GM19240 (cell line): Measurements from ENCODE around the gene TOX2.

Experiments
- DNase-seq: peaks from one replicate; pipeline ENCODE4 v3.0.0; 2011; ENCODE audit warnings: low spot score; ENCODE audit not compliant: insufficient read length

Gene TOX2

DNA sequence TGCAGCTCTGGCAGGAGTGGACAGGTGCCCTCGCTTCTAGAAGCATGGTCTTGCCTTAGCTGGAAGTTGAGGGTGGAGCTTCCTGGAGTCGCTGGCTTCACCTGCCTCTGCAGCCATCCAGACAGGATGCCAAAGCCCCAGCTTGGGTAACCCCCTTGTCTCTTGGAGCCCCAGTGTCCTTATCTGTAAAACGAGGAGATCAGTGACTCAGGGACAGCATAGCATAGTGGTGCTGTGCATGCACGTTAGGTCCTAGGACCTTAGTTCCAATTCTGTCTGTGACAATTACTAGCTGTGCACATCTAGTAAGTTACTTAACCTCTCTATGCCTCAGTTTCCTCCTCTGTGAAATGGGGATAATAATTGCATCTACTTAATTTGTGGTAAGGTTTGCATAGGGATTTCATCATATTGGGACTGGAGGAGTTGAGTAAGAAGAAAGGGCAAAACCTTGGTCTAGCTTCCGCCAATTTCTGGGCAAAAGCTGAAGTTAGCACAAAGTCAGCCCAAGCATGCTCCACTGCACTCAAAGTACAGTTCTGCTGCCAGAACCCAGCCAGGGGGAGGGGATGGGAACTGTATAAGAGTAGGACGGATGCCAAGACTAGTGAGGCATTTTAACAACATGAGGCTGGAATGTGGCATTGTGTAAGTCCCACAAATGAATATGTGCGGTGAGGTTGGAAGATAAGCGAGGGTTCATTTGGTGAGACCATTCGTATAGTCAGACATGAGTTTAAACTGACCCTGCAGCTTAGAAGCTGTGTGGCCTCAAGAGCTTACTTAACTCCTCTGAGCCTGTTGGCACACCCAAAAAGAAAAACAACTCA lies 24.5 kb downstream of the TOX2 start:
- no peak for DNase-seq

DNA sequence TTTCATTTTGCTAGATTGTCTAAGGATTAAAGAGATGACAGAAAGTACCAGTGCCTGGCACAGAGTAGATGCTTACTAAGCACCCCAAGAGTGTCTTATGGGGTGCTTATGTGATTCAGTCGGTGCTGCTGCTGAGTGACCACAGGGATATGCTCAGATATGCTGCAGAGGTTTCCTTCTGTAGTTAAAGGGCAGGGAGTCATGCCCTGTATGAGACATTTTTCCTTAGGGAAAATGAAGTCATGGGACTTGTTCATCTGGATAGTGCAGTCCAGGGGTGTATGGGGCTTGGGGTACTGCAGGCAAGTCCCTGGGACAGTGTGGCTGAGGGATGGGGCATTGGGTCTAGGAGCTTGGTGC lies 25.1 kb downstream of the TOX2 start:
- DNase-seq: no peak

DNA sequence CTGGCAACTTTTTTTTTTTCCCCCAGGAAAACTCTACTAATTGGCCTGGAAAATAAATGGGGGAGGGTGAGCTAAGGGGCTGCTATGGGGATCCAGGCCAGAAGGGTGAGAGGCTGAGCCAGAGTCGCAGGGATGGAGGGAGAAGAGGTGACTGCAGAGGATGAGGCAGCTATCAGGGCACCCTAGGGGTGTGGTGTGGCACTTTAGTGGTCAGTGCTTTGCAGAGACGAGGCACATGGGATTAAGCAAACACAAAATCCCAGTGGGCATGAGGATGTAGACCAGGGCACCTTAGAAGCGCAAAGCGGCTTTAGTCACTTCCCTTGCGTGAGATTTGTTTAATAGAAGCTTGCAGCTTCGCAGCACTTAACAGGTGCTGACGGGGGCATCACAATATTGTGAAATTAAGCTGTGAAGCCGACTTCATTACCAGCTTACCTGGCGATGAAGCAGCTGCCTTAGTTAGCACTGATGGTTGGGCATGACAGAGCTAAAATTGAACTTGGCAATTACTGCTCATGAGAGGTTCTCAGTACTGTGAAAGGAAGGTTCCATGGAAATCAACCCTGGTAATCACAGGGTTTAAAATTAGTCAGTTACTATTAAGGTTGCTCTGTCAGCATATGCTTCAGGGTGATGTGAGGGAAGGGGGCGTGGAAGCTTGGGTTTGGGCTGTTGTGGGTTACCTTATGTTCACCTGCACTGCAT lies 26.0 kb downstream of the TOX2 start:
- no peak for DNase-seq

DNA sequence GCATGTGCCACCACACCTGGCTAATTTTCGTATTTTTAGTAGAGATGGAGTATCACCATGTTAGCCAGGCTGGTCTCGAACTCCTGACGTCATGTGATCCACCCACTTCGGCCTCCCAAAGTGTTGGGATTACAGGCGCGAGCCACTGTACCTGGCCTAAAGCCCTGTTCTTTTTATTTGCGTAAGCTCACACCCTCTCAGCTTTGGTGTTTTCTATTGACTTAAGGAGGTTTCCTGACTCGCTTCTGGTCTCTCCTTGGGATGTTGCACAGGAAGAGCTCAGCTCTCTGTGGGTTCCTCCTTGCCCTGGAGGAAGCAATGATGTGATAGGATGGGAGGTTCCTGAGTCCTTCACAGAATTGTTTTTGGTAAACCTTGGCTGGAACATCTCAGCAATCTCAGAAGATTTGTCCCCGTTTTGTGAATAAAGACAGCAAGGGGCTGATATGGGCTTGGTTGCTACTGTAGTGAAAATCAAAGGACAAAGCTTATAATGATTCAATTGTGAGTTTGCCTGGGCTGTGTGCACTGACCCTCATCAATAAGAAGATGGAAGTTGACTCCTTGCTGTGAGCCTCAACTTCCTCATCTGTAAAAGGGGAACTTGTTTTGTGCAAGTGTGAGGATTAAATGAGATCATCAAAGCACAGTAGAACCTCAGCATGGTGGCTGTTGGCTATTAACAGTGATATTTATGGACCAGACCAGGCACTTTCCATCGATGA lies 27.0 kb downstream of the TOX2 start:
- no peak for DNase-seq

DNA sequence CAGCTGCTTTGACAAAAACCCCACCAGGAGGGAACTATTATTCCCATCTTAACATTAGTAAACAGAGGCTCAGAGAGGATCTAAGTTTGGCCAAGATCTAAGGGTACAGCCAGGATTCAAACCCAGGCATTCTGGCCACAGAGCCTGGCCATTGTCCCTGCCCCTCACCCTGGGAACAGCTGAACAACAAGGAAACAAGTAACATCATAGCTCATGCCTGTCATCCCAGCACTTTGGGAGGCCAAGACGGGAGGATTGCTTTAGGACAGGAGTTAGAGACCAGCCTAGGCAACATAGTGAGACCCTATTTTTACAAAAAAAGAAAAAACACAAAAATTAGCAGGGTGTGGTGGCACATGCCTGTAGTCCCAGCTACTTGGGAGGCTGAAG lies 27.5 kb downstream of the TOX2 start:
- DNase-seq: no peak

DNA sequence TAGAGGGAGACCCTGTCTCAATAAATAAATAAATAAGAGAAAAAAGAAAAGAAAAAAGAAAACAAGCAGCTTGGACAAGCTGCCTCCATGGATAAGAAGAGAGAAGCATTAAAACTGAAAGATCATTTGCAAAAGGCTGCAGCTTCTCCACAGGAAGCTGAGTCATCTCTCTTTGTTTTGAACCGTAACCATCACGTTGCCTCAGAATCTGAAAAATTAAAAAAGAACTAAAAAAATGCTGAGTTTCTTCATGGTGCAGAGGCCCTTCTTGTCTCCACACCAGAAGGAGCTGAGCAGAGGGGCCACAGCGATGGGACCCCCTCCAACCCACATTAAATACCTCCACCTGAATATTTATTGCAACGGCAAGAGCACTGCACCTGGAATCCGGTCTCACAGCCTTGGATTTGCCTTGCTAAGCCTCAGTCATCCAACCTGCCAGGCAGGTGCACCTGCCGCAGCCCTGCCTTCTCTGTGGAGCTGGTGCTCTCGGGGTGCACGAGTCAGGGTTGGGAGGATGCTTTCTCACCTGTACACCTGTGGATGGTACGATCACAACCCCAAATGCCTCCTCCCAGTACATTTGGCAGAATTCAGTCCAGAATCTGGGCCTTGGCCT lies 28.1 kb downstream of the TOX2 start:
- peak; percentile 63 for DNase-seq

DNA sequence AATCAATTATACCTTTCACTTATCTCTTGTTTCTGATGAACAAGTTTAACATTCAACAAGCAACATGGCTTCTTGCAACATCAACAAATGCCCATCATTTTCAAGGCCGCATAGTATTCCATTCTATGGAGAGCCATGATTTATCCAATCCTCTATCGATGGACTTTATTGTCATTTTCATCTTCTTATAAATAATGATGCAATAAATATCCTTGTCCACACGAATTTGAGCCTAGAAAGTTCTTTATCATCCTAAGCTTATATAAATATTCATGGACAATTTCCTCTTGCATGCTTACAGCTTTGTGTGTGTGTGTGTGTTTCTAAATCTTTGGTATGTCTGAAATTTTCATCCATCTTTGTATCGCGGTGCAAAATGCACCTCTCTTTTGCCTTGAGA lies 29.1 kb downstream of the TOX2 start:
- no peak for DNase-seq

DNA sequence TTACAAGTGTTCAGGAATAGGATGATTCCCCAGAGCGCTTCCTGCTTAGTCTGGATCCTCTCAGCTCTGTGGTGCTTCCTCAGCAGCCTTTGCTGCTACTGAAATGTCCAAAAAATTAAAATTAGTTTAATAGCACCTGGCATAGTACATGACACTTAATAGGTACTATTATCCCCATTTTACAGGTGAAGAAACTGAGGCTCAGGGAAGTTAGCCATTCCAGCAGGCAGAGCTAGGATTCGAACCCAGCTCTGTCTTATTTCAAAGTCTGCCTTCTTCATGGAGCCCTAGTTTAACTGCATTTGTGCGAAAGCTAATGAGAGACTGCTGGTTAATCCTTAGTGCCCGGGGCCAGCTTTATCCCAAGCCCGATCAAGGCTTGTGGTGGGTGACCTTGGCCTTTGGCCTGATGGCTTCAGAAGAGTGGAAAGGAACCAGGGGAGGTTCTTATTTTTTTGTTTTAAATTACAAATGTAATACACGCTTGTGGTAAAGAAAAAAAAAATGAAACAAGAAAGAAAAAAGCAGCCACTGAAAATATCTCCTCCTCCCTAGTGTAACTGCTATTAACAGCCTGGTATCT lies 30.1 kb downstream of the TOX2 start:
- DNase-seq: no peak

DNA sequence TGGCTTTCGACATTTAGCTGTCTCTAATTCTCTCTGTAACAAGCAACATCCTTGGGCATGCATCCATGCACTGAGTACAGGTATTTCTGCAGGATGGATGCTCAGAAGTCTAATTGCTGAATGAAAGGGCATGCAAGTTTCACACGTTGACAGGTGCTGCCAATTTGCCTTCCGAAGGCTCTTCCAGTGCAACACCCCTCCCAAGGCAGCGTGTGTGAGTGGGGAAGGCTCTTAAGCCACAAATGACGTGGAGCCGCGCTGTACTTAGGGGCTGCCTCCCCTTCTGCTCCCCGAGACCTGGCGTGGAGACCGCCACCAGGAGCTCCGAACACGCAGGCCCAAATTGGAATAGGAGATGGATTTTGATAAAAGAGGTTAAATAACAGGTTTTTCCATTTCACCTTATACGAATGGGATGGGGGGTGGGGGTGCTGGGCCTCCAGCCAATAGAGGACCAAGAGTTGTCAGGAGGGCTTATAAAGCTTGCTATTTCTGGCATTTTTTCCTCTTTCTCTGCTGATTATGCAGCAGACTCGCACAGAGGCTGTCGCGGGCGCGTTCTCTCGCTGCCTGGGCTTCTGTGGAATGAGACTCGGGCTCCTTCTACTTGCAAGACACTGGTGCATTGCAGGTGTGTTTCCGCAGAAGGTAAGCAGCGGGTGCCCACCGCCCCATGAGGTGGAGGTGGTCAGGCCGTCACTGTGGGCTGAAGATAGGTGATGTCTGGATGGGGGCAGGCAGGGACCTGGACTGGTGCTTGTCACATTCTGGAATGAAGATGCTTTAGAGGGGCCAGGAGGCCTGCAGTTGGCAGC lies 30.9 kb downstream of the TOX2 start:
- DNase-seq: no peak

DNA sequence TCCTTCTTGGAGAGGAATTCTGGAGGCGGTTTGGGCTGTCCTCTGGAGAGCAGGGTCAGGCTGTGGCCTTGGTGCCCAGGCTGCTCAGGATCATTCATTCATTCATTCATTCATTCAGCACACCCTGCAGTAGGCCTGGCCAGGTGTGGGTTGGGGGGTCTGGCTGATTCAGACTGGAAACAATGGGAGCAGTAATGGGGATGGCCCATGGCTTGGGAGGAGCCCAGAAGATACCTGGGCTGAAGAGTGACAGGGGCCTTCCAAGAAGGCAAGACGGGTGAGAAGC lies 31.5 kb downstream of the TOX2 start:
- no peak for DNase-seq

DNA sequence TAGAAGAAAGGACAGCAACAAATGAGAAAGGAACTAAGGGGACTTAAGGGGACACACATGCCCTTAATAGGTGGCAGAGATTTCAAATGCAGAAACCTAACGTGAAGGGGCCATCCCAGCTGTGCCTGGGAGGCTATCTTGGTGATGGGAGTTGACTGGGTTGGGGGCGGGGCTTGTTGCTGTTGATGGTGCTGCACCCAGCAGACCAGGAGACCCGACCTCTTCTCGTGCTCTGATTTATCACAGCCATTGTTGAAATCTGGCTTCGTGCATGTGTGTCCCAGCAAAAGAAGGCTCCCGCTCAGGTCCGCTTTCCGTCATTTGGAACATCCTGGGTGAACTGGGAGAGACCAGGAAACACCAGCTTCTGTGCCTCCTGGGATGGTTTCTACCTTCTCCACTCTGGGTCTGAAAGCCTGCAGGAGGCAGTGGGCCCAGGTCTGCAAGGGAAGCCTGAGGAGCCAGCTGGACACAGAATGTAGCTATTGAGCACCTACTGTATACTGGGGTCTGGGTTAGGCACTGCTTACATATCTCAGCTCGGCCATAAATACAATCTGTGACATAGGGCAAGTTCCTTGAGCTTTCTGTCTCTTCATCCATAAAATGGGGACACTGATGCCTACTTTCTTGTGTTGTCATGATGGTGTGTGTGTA lies 32.1 kb downstream of the TOX2 start:
- DNase-seq: no peak

DNA sequence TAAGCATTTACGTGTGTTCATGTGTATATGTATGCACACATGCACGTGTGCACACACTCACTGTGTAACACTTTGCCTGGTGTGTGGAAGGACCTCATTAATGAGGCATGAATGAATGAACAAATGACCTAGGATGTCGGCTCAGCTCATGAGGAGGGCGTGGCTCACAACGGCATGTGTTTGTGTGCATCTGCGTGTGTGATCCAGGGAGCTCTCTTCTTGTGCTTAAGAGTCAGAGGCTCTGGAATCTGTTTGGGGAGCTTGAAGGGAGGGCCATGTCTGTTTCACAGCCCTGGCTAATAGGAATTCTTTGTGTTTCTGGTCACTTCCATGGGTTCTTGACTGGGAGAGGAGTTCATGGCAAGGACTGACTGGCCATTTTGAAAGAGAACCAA lies 32.7 kb downstream of the TOX2 start:
- no peak for DNase-seq

DNA sequence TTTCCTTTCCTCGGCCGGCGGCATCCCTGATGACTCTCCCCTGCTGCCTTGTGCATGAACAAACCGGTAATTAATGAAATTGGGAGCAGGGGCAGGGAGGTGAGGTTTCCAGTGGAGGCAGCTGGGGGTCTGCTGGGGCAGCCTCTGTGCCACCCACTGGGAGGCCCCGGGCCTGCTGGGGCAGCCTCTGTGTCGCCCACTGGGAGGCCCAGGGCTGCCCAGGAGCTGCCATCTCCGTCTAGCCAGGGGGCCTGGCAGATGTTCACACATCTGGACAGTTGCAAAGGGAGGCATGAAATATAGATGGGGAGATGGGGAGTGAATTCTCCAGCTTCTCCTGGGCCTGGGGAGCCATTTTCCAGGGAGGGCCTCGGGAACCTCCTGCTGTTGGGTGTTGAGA lies 33.8 kb downstream of the TOX2 start:
- no peak for DNase-seq

DNA sequence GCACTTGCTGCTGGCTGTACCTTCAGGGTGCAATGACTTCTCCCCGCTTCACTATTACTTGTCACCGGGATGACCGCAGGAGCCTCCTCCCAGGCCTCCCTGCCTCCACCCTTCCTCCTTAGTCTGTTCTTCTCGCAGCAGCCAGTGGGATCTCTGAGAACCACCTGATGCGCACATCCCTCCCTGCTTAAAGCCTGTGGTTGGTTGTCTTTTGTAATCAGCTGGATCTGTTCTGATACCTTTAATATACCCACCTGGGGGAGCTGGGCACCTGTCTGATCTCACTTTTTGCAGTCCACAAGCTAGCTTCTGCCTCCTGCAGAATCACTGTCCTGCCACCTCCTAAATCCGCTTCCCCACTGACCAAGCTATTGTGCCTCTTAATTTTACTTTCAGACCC lies 34.6 kb downstream of the TOX2 start:
- DNase-seq: no peak

DNA sequence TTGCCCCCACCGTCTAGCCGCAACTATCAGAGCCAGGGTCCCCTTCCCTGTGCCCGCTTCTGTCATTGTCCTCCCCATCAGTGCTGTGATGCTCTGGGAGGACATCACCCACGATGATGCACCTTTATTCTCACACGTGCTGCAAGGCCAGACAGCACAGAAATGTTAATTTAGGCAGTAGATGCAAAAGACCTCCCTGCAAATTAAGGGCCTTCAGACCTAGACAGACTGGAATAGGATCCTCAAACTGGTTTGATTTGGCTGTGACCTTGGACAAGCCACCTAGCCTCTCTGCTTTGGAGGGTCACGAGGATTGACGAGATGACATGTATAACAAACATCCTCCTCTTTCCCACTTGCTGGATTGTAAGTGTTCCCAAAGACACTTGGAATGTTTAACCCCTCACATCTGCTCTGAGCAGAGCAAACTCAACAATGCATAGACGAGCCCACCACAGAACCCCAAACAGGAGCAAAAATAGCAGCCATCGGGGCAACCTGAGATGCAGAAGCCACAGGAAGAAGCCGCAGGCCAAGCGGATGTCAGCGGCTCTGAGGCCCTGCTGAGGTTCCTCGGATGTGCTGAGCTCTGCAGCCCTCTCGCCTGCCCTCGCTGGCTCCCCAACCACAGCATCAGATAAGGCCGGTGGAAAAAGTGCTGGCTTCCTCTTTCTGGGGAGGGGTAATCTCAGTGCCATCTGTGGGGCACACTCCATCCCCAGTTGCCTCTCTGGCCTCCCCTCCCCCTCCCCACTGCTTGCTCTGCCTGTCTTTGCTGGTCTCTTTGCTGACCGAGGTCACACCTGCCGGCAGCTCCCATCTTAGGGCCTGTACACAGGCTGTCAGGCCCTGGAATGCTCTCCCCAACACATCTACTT lies 35.3 kb downstream of the TOX2 start:
- peak; percentile 39 for DNase-seq

DNA sequence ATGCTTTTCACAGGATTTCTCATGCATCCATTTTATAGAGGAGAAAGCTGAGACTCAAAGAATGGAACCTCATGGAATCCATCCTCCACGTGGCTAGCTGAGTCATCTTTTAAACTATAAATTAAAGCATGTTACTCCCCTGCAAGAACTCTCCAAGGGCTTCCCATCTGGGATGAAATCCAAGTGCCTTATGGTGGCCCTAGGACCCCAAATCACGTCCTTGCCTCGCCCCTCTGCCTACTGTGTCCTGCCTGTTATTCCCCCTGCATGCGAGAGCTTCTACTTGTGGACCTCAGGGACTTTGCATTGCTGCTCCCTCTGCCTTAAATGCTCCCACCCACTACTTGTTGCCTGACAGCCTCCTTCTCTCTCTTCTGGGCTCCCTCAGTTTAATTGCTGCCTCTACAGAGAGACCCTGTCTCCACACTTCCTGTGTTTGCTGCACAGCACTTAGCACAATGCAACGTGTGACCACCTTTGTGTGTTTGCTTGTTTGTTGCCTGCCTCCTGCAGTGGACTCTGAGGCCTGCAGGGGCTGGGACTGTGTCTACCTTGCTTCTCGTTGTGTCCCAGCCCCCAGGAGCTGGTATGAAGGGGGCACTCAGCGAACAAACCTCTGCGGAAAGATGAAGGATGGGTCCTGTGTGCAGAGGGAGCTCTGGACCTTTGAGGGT lies 39.4 kb downstream of the TOX2 start:
- no peak for DNase-seq

DNA sequence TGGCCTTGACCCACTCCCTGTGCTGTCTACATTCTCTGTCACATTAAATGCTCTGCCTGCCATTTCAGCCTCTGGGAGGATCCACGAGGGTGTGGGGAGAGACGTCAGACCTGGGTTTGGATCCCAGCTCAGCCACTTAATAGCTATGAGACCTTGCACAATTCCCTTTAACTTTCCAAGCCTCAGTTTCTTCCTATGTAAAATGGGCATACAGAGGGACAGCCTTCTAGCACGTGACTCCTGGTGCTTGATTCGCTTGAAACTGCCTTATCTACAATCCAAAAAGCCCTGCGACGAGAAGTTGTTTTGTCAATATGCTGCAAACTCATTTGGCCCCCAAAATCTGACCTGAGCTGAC lies 40.0 kb downstream of the TOX2 start:
- DNase-seq: no peak

DNA sequence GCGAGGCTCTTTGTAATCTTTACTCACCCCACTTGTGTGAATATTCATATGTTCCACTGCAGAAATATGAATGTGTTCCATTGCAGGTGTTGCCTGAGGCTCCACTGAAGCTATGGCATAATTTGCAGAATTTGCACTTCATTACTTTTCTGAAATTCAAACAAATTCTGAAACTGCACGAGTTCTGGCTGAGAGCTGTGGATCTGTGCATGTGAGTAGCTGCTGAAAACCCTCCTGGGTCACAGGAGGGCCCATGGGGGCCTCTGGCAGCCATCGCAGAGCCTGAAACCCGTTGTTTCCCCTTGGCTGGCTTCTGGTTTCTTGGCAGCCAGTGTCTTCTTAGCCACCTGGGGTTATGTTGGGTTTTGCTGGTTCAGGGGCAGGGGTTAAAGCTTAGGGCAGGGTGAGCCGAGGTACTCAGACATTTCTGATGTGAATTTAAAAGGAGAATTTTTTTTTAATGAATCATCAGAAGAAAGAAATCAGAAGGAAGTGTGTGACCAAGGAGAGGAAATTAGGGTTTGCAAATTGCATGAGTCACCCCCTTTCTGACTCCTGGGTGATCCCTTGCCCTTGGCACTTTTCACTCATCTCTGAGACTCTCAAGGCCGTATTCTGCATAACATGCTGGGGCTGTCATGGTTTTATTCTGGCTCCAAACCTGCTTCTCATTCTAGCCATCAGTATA lies 40.6 kb downstream of the TOX2 start:
- peak; percentile 53 for DNase-seq
